A673 (cell line): ENCODE results near the gene FBN1.

ENCODE experiments used
- CTCF ChIP-seq: fragments of 300-800, 200-600 bp; sonication (generic); conservative IDR thresholded peaks from 2 replicates; pipeline ENCODE4 v1.5.1; 2017; ENCODE audit warnings: low read depth, mild to moderate bottlenecking, antibody characterized with exemption, low read length, moderate library complexity, mixed read lengths
- EZH2 ChIP-seq: fragments of 200-600 bp; sonication (generic); IDR thresholded peaks from 2 replicates; pipeline ENCODE4 v1.6.1; 2017; ENCODE audit warnings: borderline replicate concordance, low read depth, mild to moderate bottlenecking, mixed read lengths, antibody characterized with exemption, low read length; ENCODE audit not compliant: poor library complexity, severe bottlenecking

- TF ChIP-seq CTCF (no peak), EZH2 (no peak)
Measured at GRCh38 chr15:48514103-48514816, 131.2 kb downstream of the FBN1 start.
